DMS 273 treated with DMSO at 0.1 percent for 48 hours (cell line): ENCODE measurements around the gene PPFIA2.
"Not testable (repeated sequence)": the region's sequence is repeated elsewhere in the genome, so short reads cannot be mapped to it uniquely, and the experiment has no call there.

Experiments
- DNase-seq: peaks from one replicate; lab custom pipeline; 2025; lab: John Stamatoyannopoulos, UW

The PPFIA2 gene

GRCh38 chr12:81261508-81262207 is 497.5 kb downstream of the PPFIA2 start:
- DNase-seq: no peak

- no peak for DNase-seq
These were observed 499.8 kb downstream of the PPFIA2 start for GRCh38 chr12:81259360-81259759.

GRCh38 chr12:81257947-81258551 is 501.1 kb downstream of the PPFIA2 start:
- DNase-seq: no peak

GRCh38 chr12:81255947-81256346 is 503.2 kb downstream of the PPFIA2 start:
- no peak for DNase-seq

GRCh38 chr12:81255456-81255855 is 503.7 kb downstream of the PPFIA2 start:
- no peak for DNase-seq

GRCh38 chr12:81253360-81253759 is 505.8 kb downstream of the PPFIA2 start:
- DNase-seq: no peak

- DNase-seq: no peak
These were observed 506.9 kb downstream of the PPFIA2 start for GRCh38 chr12:81252228-81252627.

- DNase-seq: no peak
These were observed 509.2 kb downstream of the PPFIA2 start for GRCh38 chr12:81249976-81250375.

- DNase-seq: no peak
These were observed 513.1 kb downstream of the PPFIA2 start for GRCh38 chr12:81245907-81246570.

- DNase-seq: no peak
These were observed 513.7 kb downstream of the PPFIA2 start for GRCh38 chr12:81245458-81245857.

GRCh38 chr12:81231574-81232368 is 527.4 kb downstream of the PPFIA2 start:
- DNase-seq: no peak

- no peak for DNase-seq
These were observed 529.4 kb downstream of the PPFIA2 start for GRCh38 chr12:81229759-81230158.

- DNase-seq: no peak
These were observed 534.5 kb downstream of the PPFIA2 start for GRCh38 chr12:81224626-81225025.

GRCh38 chr12:81222846-81223592 is 536.1 kb downstream of the PPFIA2 start:
- no peak for DNase-seq

GRCh38 chr12:81221681-81222080 is 537.5 kb downstream of the PPFIA2 start:
- no peak for DNase-seq

- no peak for DNase-seq
These were observed 542.4 kb downstream of the PPFIA2 start for GRCh38 chr12:81216739-81217138.

GRCh38 chr12:81212996-81213696 is 546.0 kb downstream of the PPFIA2 start:
- DNase-seq: no peak

GRCh38 chr12:81211306-81211705 is 547.8 kb downstream of the PPFIA2 start:
- no peak for DNase-seq

GRCh38 chr12:81209772-81210225 is 549.4 kb downstream of the PPFIA2 start:
- not testable (repeated sequence) for DNase-seq

GRCh38 chr12:81209012-81209411 is 550.1 kb downstream of the PPFIA2 start:
- DNase-seq: no peak
